ENCODE data around the gene DEPDC5.

- no peak for TF ChIP-seq CTCF (IDR thresholded peaks at IDR 0.05; ENCODE audit: low read depth, low read length, poor library complexity, severe bottlenecking)
- no peak for TF ChIP-seq EZH2phosphoT487 (IDR thresholded peaks at IDR 0.05; ENCODE audit: borderline replicate concordance, low read length)
Measured at GRCh38 chr22:31829505-31829904, 75.7 kb downstream of the DEPDC5 start.
